Sigmoid colon (tissue), 4 donors: ENCODE measurements around the gene CFC1.
"Not testable (repeated sequence)": the region's sequence is repeated elsewhere in the genome, so short reads cannot be mapped to it uniquely, and the experiment has no call there.

Experiments
- CTCF ChIP-seq, 4 experiments: fragments of 450-650 bp in 3 of 4; fragments of 200-600 bp in 1 of 4; IDR thresholded peaks; one replicate each; pipeline ENCODE4 v1.5.1; 2016 to 2019; ENCODE audit warnings: antibody characterized with exemption in 4 of 4, mild to moderate bottlenecking in 3 of 4, moderate library complexity in 2 of 4
- EP300 ChIP-seq, 4 donors: sonication (generic); formaldehyde crosslinking; IDR thresholded peaks; one replicate each; pipeline ENCODE4 v1.6.1; 2017; ENCODE audit warnings: antibody characterized with exemption in 4 of 4

- not testable (repeated sequence) for TF ChIP-seq CTCF, EP300 (IDR thresholded peaks at IDR 0.05)
These were observed 49.9 kb downstream of the CFC1 start for GRCh38 chr2:130549475-130549874.
